Skin of body (tissue), 2 donors: ENCODE data around the gene ZBED5. TPM values are rescaled to one million over a fixed set of nuclear protein-coding genes. Genes with fewer than 3 reads are reported as not detected.
"Not testable (repeated sequence)": the region's sequence is repeated elsewhere in the genome, so short reads cannot be mapped to it uniquely, and the experiment has no call there.

ENCODE experiments used
- DNase-seq: peaks from one replicate; lab custom pipeline; 2025; lab: John Stamatoyannopoulos, UW
- total RNA-seq: library from RNA; depleted of rRNA; stranded (reverse); fragments of >200 nt; gene quantifications from one replicate; pipeline ENCODE4 v1.2.3, GENCODE V29; 2014

The ZBED5 gene
- 44.0 TPM for total RNA-seq

GRCh38 chr11:10857709-10858438 lies at the start of gene ZBED5:
TSS of gene ZBED5 (minus strand) at chr11:10858053. CDS start at chr11:10854945, 3,108 bp downstream.
- peak; percentile 97 for DNase-seq

DNA sequence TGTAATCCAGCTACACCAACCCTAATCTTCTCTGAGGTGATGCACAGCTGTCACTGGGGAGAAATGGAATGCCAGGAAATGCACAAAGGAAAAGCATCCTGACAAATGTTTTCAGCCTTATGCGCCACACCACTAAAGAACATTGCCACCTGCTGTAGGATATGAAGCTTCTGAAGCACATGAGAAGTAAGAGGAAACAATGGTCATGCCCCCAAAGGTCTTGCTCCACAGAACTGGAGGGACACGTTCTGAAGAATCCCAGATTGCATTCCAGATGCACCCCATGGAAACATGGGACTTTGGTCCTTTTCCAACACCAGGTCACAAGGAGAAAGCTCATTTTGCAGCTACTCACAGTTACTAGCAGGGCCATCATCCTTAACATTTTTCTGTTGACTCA lies 48.7 kb upstream of the ZBED5 start:
- DNase-seq, result no peak

- DNase-seq, result no peak
Measured at GRCh38 chr11:10902301-10903063, 44.6 kb upstream of the ZBED5 start.

- DNase-seq, result peak; percentile 17
Measured at GRCh38 chr11:10900681-10901415, 43.0 kb upstream of the ZBED5 start.

DNA sequence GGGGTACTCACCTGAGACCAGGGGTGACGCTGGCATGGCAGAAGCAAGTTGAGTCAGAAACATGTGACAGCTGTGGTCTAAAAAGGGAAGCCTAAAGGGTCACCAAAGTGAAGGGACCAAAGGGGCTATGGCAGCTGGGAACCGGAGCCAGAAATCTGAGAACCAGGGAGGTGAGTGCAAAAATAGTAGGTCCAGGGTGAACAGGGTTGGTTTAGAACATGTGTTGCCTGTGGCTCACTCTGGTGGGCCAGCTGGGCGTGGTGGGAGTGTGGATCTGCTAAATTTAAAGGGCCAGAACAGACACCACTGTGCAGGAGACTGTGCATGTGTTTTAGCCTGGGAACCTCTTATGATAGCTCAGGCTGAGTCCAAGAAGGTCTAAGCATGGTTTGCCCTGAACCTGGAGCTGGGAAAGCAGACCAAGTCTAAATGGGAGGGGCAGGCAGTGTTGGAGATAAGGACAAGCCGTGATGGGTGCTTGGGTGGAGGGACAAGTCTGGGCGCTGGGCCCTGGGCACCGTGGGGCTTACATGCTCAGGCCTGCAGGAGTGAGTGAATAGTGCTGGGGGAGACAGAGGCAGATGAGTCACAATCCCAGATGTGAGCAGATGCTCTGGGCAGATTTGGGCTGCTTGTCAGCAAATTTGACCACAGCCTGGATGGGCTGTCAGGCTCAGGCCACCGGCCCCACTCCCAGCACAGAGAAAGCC lies 41.4 kb upstream of the ZBED5 start:
- peak; percentile 84 for DNase-seq

- no peak for DNase-seq
Measured at GRCh38 chr11:10898763-10899025, 40.8 kb upstream of the ZBED5 start.

DNA sequence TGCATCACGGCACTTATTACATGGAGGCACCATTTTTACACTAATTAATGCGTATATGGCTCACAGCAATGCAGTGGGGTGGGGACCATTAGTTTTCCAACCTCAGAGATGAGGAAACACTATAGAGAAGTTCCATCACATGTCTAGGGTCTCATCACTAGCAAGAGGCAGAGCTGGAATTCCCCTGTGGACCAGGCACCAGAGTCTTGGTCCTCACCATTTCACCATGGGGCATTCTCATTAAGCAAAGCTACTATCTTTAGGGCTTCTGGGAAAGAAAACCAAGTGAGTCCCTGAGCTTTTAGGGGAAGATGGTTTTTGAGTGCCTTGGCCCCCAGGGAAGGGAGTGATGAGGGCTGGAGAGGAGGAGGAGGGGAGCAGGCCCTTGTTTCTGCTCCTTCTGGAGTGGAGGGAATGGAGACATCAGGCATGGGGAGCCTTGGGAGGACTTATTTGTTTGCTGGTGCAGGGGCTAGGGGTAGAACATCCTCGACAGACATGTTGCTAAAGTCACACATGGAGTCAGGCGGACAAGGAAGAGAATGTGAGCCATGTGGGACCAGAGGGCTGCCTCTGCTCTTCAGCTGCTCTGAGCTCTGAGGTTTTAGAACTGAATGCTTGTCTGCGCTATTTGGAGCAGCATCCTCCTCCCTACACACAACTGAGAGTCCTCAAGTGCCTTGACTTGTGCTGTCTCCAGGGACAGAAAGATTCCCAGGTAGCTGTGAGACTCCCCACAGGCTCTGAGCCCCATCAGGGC lies 40.3 kb upstream of the ZBED5 start:
- no peak for DNase-seq

GRCh38 chr11:10897150-10897549 lies 39.3 kb upstream of the ZBED5 start:
- no peak for DNase-seq

- no peak for DNase-seq
Measured at GRCh38 chr11:10896493-10896892, 38.6 kb upstream of the ZBED5 start.

DNA sequence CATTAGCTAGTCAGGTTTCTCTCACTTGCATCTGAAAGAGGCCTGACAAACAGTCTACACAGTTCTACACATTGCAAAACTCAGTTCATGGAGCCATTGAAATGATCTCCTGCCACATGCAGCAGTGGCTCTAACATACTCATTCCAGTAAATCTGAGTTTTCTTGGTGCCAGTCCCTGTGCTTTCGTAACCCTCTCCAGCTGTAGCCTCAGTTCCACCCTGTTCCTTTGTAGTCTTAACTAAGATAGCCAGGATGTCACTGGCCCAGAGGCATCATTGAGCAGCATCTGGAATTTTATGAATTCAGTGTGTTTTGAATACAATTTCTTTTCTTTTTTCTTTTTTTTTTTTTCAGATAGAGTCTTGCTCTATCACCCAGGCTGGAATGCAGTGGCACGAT lies 37.4 kb upstream of the ZBED5 start:
- DNase-seq, result no peak

DNA sequence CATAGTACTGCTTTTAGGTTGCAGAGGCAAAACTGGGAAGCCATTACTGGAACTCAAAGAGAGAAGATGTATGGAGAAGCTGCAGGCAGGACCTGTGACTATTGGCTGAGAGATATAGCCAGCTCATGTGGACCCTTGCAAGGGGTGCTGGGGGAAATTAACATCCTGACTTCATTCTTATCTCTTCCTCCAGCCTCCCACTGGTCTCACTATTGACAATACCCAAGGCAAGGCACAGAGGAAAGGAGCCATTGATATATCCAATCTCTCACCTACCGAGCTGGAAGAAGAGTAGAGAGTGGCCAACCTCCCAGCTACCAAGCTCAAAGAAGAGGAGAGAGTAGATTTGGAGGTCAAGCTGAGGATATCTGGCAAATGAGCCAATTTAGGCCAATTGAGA lies 36.8 kb upstream of the ZBED5 start:
- no peak for DNase-seq

- no peak for DNase-seq
Measured at GRCh38 chr11:10893714-10894151, 35.9 kb upstream of the ZBED5 start.

- no peak for DNase-seq
Measured at GRCh38 chr11:10892250-10892649, 34.4 kb upstream of the ZBED5 start.

GRCh38 chr11:10891151-10891720 lies 33.4 kb upstream of the ZBED5 start:
- DNase-seq, result no peak

DNA sequence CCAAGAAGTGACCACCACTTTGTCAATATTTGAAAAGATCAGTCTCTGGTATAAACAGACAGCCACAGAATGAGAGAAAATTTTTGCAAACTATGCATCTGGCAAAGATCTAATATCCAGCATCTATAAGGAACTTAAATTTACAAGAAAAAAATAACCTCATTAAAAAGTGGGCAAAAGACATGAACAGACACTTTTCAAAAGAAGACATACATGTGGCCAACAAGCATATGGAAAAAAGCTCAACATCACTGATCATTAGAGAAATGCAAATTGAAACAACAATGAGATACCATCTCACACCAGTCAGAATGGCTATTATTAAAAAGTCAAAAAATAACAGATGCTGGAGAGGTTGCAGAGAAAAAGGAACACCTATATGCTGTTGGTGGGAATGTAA lies 32.2 kb upstream of the ZBED5 start:
- DNase-seq, result not testable (repeated sequence)

GRCh38 chr11:10887307-10887706 lies 29.5 kb upstream of the ZBED5 start:
- no peak for DNase-seq

DNA sequence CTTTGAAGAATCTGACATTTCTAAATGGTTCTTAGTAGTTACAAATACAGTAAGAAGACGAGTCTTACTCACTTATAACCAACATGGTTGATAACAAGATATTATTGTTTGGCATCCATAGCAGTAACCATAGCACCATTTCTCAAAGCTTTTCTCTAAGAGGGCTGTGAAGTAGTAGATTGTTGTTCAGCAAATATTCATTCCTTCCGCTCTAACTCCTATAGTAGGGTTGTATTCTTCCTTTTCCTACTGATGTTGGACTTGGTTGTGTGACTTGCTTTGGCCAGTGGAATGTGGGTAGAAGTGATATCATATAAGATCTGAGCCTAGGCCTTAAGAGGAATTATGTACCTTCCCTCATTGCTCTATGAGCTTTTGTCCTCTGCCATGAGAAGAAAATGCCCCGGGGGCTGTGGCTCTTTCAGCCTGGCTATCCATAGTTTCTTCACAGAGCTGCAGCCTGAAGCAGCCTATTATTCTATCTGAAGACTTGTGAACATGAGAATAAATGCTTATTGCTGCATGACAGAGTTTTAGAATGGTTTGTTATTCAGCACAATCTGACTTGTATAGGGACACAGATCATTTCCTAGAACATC lies 28.9 kb upstream of the ZBED5 start:
- no peak for DNase-seq

DNA sequence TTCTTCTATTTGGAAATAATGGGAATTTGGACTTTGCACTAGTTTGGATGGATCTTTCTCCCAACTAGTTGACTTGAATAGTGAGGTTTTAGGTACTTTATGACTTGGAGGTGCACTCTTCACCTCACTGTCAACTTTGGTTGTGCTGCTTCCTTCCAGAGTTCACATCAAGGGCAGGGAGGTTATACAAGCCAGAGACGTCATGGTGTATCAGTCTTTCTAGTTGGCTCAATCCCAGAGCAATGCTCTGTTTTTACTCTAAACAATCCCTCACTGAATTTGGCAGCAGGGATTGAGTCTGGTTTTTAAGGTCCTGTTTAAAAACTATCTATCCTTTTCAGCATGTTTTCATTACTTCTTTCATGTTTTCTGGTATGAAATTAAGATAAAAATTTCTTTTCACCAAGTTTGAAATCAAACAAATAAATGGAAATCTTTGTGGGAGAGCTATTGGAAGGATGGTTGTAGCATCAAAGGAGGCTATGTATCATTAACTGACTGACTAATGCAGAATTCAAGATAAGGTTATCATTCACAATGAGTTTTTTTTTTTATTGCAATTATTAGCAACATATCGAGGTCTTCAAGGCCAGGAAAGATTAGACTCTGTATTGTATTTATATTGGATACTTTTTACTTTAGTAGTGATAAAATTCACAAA lies 28.0 kb upstream of the ZBED5 start:
- peak; percentile 18 for DNase-seq

GRCh38 chr11:10884292-10884691 lies 26.4 kb upstream of the ZBED5 start:
- not testable (repeated sequence) for DNase-seq

GRCh38 chr11:10881892-10882291 lies 24.0 kb upstream of the ZBED5 start:
- no peak for DNase-seq
